Vagina (tissue), 2 donors: Measurements from ENCODE around the gene ZFP57. TPM values are rescaled to one million over a fixed set of nuclear protein-coding genes. Genes with fewer than 3 reads are reported as not detected.

Experiments used
- DNase-seq, 2 donors: peaks; one replicate each; pipeline ENCODE4 v3.0.0-alpha.2; 2017; ENCODE audit errors: extremely low spot score in 2 of 2
- H3K27ac ChIP-seq: fragments of 200-600 bp; sonication (generic); one replicate; pipeline ENCODE4 v1.5.1; 2019
- H3K27me3 ChIP-seq: fragments of 200-600 bp; sonication (generic); one replicate; pipeline ENCODE4 v1.5.1; 2019
- H3K36me3 ChIP-seq, 2 donors: fragments of 200-600 bp; sonication (generic); one replicate each; pipeline ENCODE4 v1.5.1; 2017 to 2019
- H3K4me1 ChIP-seq: fragments of 200-600 bp; sonication (generic); one replicate; pipeline ENCODE4 v1.5.1; 2019
- H3K4me3 ChIP-seq, 2 donors: fragments of 200-600 bp; sonication (generic); 1 replicate in 1 of 2; 2 replicates in 1 of 2; pipeline ENCODE4 v1.5.1; 2016 to 2019
- H3K9me3 ChIP-seq: fragments of 200-600 bp; sonication (generic); one replicate; pipeline ENCODE4 v1.5.1; 2019
- CTCF ChIP-seq, 3 experiments: fragments of 450-650 bp in 2 of 3; fragments of 200-600 bp in 1 of 3; sonication (generic) in 1 of 3; IDR thresholded peaks; one replicate each; pipeline ENCODE4 v1.5.1; 2017 to 2019; ENCODE audit warnings: antibody characterized with exemption in 3 of 3, mild to moderate bottlenecking in 2 of 3, moderate library complexity in 2 of 3
- POLR2A ChIP-seq, 2 donors: fragments of 450-650 bp; IDR thresholded peaks; one replicate each; pipeline ENCODE4 v1.6.1; 2017; ENCODE audit warnings: antibody characterized with exemption in 2 of 2, mild to moderate bottlenecking in 2 of 2, moderate library complexity in 2 of 2
- POLR2AphosphoS5 ChIP-seq, 2 donors: sonication (generic); formaldehyde crosslinking; IDR thresholded peaks; one replicate each; pipeline ENCODE4 v1.9.0; 2017; ENCODE audit warnings: antibody characterized with exemption in 2 of 2, mild to moderate bottlenecking in 2 of 2, low read depth in 1 of 2; ENCODE audit not compliant: insufficient read depth in 1 of 2
- intact Hi-C: fragments of 100-400 bp; cut with DNase I; formaldehyde crosslinking; loops from one replicate; pipeline ENCODE4 v1.15.1; 2023
- total RNA-seq: library from RNA; depleted of rRNA; stranded (reverse); fragments of >200 nt; gene quantifications from one replicate; pipeline ENCODE4 v1.2.3, GENCODE V29; 2016

ZFP57 gene
- total RNA-seq, 1 donor from 2014 or later, result 3.7 TPM

- H3K36me3 ChIP-seq, result no peaks in the 10 kb centered on the region
- TF ChIP-seq POLR2A (IDR thresholded peaks at IDR 0.05), result no peak
- no peak for TF ChIP-seq CTCF (IDR thresholded peaks at IDR 0.05)
- TF ChIP-seq POLR2AphosphoS5 (IDR thresholded peaks at IDR 0.05; ENCODE audit: insufficient read depth in 1 of 2, low read depth in 1 of 2), result no peak
- no peak for DNase-seq
- peaks cover 40% of the 10 kb centered on the region for H3K4me1 ChIP-seq
- H3K9me3 ChIP-seq, result no peaks in the 10 kb centered on the region
- no peak overlapping the region for H3K27ac ChIP-seq
- intact Hi-C loops, result no loop called here
- no peaks in the 10 kb centered on the region for H3K27me3 ChIP-seq
- peak overlapping the region; percentile 55 to 61 for H3K4me3 ChIP-seq
These were observed 49.6 kb downstream of the ZFP57 start for GRCh38 chr6:29631209-29631810.

GRCh38 chr6:29630315-29630714 is 50.6 kb downstream of the ZFP57 start:
- no peaks in the 10 kb centered on the region for H3K27me3 ChIP-seq
- H3K27ac ChIP-seq, result no peak overlapping the region
- TF ChIP-seq CTCF (IDR thresholded peaks at IDR 0.05) (no peak), POLR2A (IDR thresholded peaks at IDR 0.05) (no peak), POLR2AphosphoS5 (IDR thresholded peaks at IDR 0.05; ENCODE audit: insufficient read depth in 1 of 2, low read depth in 1 of 2) (no peak)
- no peak for DNase-seq
- H3K4me1 ChIP-seq, result peaks cover 40% of the 10 kb centered on the region
- no peaks in the 10 kb centered on the region for H3K9me3 ChIP-seq
- intact Hi-C loops, result no loop called here
- H3K4me3 ChIP-seq, result no peak overlapping the region
- no peaks in the 10 kb centered on the region for H3K36me3 ChIP-seq

GRCh38 chr6:29629571-29629970 is 51.4 kb downstream of the ZFP57 start:
- Histone ChIP-seq H3K27me3 (no peaks in the 10 kb centered on the region), H3K4me1 (peaks cover 40% of the 10 kb centered on the region), H3K27ac (no peak overlapping the region), H3K36me3 (no peaks in the 10 kb centered on the region), H3K9me3 (no peaks in the 10 kb centered on the region), H3K4me3 (no peak overlapping the region)
- no peak for DNase-seq
- intact Hi-C loops, result no loop called here
- no peak for TF ChIP-seq POLR2A (IDR thresholded peaks at IDR 0.05)
- TF ChIP-seq CTCF (IDR thresholded peaks at IDR 0.05), result no peak
- TF ChIP-seq POLR2AphosphoS5 (IDR thresholded peaks at IDR 0.05; ENCODE audit: insufficient read depth in 1 of 2, low read depth in 1 of 2), result no peak

- no peaks in the 10 kb centered on the region for H3K36me3 ChIP-seq
- TF ChIP-seq POLR2A (IDR thresholded peaks at IDR 0.05) (no peak), POLR2AphosphoS5 (IDR thresholded peaks at IDR 0.05; ENCODE audit: insufficient read depth in 1 of 2, low read depth in 1 of 2) (peak in 1 of 2 donors; percentile 70), CTCF (IDR thresholded peaks at IDR 0.05) (peak in 2 of 3 experiments; percentile 52 to 68)
- DNase-seq, result no peak
- H3K27ac ChIP-seq, result peak overlapping the region; percentile 89
- peak overlapping the region; percentile 69 to 72 for H3K4me3 ChIP-seq
- H3K9me3 ChIP-seq, result no peaks in the 10 kb centered on the region
- H3K27me3 ChIP-seq, result no peaks in the 10 kb centered on the region
- H3K4me1 ChIP-seq, result peaks cover 40% of the 10 kb centered on the region
- intact Hi-C loops, result no loop called here
These were observed 52.3 kb downstream of the ZFP57 start for GRCh38 chr6:29628419-29629281.
